Ovary (tissue), 9 donors: ENCODE measurements around the gene SKIL. TPM values are rescaled to one million over a fixed set of nuclear protein-coding genes. Genes with fewer than 3 reads are reported as not detected.
"Not testable (repeated sequence)": the region's sequence is repeated elsewhere in the genome, so short reads cannot be mapped to it uniquely, and the experiment has no call there.

Experiments used
- DNase-seq, 5 donors: peaks; one replicate each; pipeline ENCODE4 v3.0.0-alpha.2; 2019 to 2020
- H3K27ac ChIP-seq, 2 donors: fragments of 200-600 bp; one replicate each; pipeline versions ENCODE4 v1.5.1 to v1.8.0; 2019 to 2022
- H3K27me3 ChIP-seq: fragments of 200-600 bp; one replicate; pipeline ENCODE4 v1.8.0; 2022
- H3K36me3 ChIP-seq: fragments of 200-600 bp; sonication (generic); one replicate; pipeline ENCODE4 v1.5.1; 2019
- H3K4me1 ChIP-seq: one replicate; pipeline ENCODE4 v1.8.1; 2013; ENCODE audit warnings: mild to moderate bottlenecking, moderate library complexity; ENCODE audit not compliant: insufficient read depth
- H3K4me3 ChIP-seq: fragments of 200-600 bp; sonication (generic); one replicate; pipeline ENCODE4 v1.5.1; 2017
- H3K9me3 ChIP-seq, 2 donors: fragments of 200-600 bp in 1 of 2; sonication (generic) in 1 of 2; one replicate each; pipeline versions ENCODE4 v1.5.1 to v1.8.1; 2013 to 2019; ENCODE audit warnings: mild to moderate bottlenecking in 1 of 2, moderate library complexity in 1 of 2
- EP300 ChIP-seq: sonication (generic); formaldehyde crosslinking; IDR thresholded peaks from one replicate; pipeline ENCODE4 v1.6.1; 2017; ENCODE audit warnings: antibody characterized with exemption
- POLR2A ChIP-seq: fragments of 450-650 bp; IDR thresholded peaks from one replicate; pipeline ENCODE4 v1.6.1; 2017; ENCODE audit warnings: antibody characterized with exemption, mild to moderate bottlenecking, moderate library complexity
- WGBS, 3 donors: extraction: QIAGEN DNeasy Blood & Tissue Kit in 1 of 3; methylation state at CpG; one replicate each; pipeline versions ENCODE4 v1.1.5 to v1.1.7; 2013 to 2017; 5-methylcytosine and 5-hydroxymethylcytosine counted together
- intact Hi-C, 4 donors: fragments of 100-400 bp; cut with DNase I; formaldehyde crosslinking; loops; one replicate each; pipeline versions ENCODE4 v1.11.0 to v1.15.1; 2022 to 2023
- polyA plus RNA-seq, 2 donors: library from polyadenylated mRNA; stranded (reverse); fragments of 200-250 nt in 1 of 2; fragments of 350-450 nt in 1 of 2; fragmentation: Illumina TruSeq in 1 of 2; extraction: RNeasy Lipid Tissue Mini Kit (QIAGEN cat#74804) in 1 of 2; gene quantifications; one replicate each; pipeline ENCODE4 v1.2.3, GENCODE V29; 2013 to 2014
- total RNA-seq, 7 donors: library from RNA; depleted of rRNA in 2 of 7; stranded (reverse); fragments of >200 nt in 2 of 7; fragmentation: NEBNext Ultra II Directional in 3 of 7; extraction: Animal tissue kit (Norgen Biotek cat#: 25700) in 3 of 7; gene quantifications; one replicate each; pipeline versions ENCODE4 v1.1.0 to v1.2.4, GENCODE V29; 2016 to 2023
- TF ChIP-seq, protein P1 (sequence below), 3 donors: fragments of 450-650 bp in 2 of 3; fragments of 200-600 bp in 1 of 3; IDR thresholded peaks; one replicate each; pipeline versions ENCODE4 v1.5.1 to v1.8.0; 2016 to 2022; ENCODE audit warnings: antibody characterized with exemption in 3 of 3, mild to moderate bottlenecking in 1 of 3
- donor health status: DM: no; HTN: no; CAD: no; lungs with moderate emphysema.
- donor health status: DM: no; HTN: no; CAD: no.
- donor health status: Bipolar disorder and iron deficiency.
- donor health status: DM: yes; HTN: yes; CAD: no.
- donor health status: DM: no; HTN: no; CAD: no.
- donor health status: DM: yes; HTN: yes; CAD: no.

Gene SKIL
- total and polyA plus RNA-seq, 9 donors: 8.2 to 57.8 (median 47.4) TPM

DNA sequence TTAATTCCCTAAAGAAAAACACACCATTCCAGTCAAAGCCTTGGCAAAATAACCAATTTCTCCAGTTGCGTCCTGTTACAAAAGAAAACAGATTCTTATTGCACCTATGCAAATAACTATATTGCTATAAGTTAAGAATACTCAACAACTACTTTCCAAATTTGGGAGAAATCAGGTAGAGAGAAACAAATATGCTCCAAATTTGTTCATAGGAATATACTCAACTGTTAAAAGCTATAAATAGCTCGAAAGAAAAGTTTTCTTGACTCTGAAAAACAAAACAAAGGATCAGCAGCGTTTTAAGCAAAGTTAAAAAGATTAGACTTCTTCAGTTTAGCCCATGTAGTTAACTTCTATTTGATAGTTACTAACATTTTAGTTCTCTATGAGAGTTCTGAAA lies 20.1 kb upstream of the SKIL start:
- WGBS, 3 donors: 76 to 82% (median 76%) methylated on average over 3 of the region's 3 CpGs

DNA sequence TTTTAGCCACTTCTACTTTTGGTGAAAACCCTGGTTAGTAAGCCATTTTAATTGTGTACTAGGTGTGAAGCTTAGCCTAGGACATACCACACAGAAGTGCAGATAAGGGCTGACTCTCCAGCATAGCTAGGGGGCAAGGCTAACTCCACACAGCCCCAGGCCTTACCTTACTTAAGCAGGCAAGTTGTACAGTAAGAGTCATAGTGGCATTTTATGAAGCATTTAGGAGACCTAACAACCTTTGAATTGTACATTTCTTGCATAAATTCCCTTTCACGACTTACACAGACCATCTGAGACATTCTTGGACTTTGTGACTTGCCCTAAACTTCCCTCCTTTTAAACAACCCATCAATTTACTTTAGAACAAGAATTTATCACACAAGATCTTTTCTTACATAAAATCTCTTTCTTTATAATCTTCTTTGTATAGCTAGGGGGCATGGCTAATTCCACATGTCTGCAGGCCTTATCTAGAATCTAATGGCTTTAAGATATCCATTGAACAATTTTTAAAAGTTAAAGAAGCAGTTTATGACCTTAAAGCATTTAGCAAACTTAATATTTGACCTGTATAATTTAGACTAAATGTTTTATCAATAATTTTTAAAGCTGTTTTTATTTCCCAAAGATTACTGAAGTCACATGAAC lies 18.7 kb upstream of the SKIL start:
- Histone ChIP-seq H3K4me3 (no peak overlapping the region), H3K4me1 (no peaks in the 10 kb centered on the region), H3K27me3 (no peaks in the 10 kb centered on the region), H3K36me3 (no peaks in the 10 kb centered on the region), H3K27ac (no peak overlapping the region), H3K9me3 (no peaks in the 10 kb centered on the region)
- no peak for DNase-seq
- intact Hi-C loops: no loop called here
- WGBS, 3 donors: 83 to 95% (median 93%) methylated on average over 1 of the region's 1 CpG
- TF ChIP-seq EP300: no peak

More for the DNA sequence above, 20.1 kb upstream of the SKIL start:
- H3K36me3 ChIP-seq: no peaks in the 10 kb centered on the region
- H3K4me1 ChIP-seq: no peaks in the 10 kb centered on the region
- no peaks in the 10 kb centered on the region for H3K27me3 ChIP-seq
- no peak for DNase-seq
- intact Hi-C loops: no loop called here
- H3K4me3 ChIP-seq: no peak overlapping the region
- TF ChIP-seq EP300 (no peak), POLR2A (no peak)
- TF ChIP-seq, protein P1, sequence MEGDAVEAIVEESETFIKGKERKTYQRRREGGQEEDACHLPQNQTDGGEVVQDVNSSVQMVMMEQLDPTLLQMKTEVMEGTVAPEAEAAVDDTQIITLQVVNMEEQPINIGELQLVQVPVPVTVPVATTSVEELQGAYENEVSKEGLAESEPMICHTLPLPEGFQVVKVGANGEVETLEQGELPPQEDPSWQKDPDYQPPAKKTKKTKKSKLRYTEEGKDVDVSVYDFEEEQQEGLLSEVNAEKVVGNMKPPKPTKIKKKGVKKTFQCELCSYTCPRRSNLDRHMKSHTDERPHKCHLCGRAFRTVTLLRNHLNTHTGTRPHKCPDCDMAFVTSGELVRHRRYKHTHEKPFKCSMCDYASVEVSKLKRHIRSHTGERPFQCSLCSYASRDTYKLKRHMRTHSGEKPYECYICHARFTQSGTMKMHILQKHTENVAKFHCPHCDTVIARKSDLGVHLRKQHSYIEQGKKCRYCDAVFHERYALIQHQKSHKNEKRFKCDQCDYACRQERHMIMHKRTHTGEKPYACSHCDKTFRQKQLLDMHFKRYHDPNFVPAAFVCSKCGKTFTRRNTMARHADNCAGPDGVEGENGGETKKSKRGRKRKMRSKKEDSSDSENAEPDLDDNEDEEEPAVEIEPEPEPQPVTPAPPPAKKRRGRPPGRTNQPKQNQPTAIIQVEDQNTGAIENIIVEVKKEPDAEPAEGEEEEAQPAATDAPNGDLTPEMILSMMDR (IDR thresholded peaks at IDR 0.05): no peak
- no peak overlapping the region for H3K27ac ChIP-seq
- H3K9me3 ChIP-seq: no peaks in the 10 kb centered on the region

DNA sequence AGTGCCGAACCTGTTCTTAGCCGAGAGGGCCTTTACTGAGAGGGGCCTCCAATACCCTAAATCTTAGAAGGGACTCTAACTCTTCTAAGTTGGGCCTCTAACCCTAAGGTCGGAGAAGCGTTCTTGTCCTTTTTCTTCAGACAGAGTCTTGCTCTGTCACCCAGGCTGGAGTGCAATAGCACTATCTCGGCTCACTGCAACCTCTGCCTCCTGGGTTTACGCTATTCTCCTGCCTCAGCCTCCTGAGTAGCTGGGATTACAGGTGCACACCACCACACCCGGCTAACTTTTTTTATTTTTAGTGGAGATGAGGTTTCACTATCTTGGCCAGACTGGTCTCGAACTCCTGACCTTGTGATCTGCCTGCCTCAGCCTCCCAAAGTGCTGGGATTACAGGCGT lies 15.2 kb upstream of the SKIL start:
- not testable (repeated sequence) for H3K27ac ChIP-seq, H3K4me3 ChIP-seq, H3K27me3 ChIP-seq, H3K9me3 ChIP-seq, DNase-seq, H3K36me3 ChIP-seq, H3K4me1 ChIP-seq
- WGBS, 3 donors: 96% methylated on average over 9 of the region's 9 CpGs
- intact Hi-C loops: loop anchor here in 1 of 4 donors (1.0 kb wide), 1 partner anchor 160 kb away; no protein-coding TSS in a partner anchor

DNA sequence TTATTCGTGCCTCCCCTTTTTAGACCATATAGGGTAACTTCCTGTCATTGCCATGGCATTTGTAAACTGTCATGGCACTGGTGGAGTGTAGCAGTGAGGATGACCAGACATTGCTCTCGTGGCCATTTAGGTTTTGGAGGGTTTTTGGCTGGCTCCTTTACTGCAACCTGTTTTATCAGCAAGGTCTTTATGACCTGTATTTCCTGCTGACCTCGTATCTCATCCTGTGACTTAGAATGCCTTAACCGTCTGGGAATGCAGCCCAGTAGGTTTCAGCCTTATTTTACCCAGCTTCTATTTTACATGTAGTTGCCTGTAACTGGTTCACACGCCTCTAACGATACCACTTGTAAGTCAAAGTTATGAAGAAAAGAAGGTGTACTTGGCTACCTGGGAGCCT lies 13.7 kb upstream of the SKIL start:
- WGBS, 3 donors: 54 to 69% (median 63%) methylated on average over 6 of the region's 6 CpGs
- H3K9me3 ChIP-seq, H3K36me3 ChIP-seq, intact Hi-C loops, DNase-seq, H3K4me3 ChIP-seq, H3K27ac ChIP-seq, H3K27me3 ChIP-seq, H3K4me1 ChIP-seq: not testable (repeated sequence)

DNA sequence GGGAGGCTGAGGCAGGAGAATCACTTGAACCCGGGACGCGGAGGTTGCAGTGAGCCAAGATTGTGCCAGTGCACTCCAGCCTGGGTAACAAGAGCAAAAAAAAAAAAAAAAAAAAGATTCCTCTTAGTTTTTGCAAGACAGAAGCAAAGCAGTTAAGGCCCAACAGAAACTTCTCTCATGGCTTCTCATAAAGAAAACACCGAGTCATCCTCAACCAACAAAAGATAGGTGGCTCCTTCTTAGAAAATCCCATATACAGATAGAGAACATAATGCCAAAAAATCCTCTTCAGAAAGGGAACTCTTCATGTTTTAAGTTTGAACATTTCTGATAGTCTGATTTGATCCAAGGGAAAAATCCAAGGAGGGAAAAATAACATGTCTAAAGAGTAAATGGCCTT lies 12.5 kb upstream of the SKIL start:
- TF ChIP-seq, protein P1 (IDR thresholded peaks at IDR 0.05): no peak
- TF ChIP-seq POLR2A (no peak), EP300 (no peak)
- H3K9me3 ChIP-seq: no peaks in the 10 kb centered on the region
- intact Hi-C loops: no loop called here
- WGBS, 3 donors: 81 to 96% (median 86%) methylated on average over 4 of the region's 4 CpGs
- no peak for DNase-seq
- no peaks in the 10 kb centered on the region for H3K36me3 ChIP-seq
- no peaks in the 10 kb centered on the region for H3K27me3 ChIP-seq
- H3K4me1 ChIP-seq: peaks cover 2% of the 10 kb centered on the region
- H3K27ac ChIP-seq: no peak overlapping the region
- no peak overlapping the region for H3K4me3 ChIP-seq

DNA sequence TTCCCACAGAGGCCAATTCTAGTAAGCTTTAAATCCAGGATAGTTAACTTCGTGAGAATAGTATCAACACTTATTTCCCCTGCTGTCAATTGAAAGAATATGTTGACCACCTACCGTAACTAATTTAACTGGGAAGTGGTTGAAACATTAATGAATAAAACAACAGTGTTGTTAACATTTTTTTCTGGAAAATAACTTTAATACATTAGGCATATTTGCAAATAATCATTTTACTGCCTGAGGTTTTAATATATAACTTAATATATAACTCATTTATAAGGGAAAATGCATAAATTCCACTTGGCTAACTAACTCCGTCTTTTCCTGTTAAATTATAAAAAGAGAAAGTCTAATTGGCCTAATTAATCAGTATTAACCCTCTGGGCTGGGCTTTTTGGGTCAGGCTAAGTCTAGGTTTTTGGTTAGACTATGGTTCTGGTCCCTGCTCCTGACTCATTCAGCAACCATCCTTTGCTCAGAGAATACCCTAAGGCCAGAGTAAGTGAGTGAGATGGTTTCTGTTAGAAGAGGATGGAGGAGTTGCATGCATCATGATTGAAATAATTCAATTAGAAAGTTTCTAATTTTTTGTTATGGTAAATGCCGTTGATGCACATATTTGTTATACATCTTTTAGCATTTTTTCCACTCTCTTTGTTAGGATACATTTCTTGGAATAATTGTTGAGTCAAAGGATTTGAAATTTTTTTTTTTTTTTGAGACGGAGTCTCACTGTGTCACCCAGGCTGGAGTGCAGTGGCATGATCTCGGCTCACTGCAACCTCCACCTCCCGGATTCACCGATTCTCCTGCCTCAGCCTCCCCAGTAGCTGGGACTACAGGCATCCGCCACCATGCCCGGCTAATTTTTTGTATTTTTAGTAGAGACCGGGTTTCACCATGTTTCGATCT lies 10.8 kb upstream of the SKIL start:
- H3K4me3 ChIP-seq: no peak overlapping the region
- intact Hi-C loops: no loop called here
- TF ChIP-seq POLR2A: no peak
- no peak for TF ChIP-seq EP300
- TF ChIP-seq, protein P1 (IDR thresholded peaks at IDR 0.05): no peak
- H3K27me3 ChIP-seq: no peaks in the 10 kb centered on the region
- 95 to 97% (median 95%) methylated on average over 12 of the region's 12 CpGs for WGBS, 3 donors
- DNase-seq: no peak
- peaks cover 2% of the 10 kb centered on the region for H3K4me1 ChIP-seq
- no peaks in the 10 kb centered on the region for H3K36me3 ChIP-seq
- H3K27ac ChIP-seq: no peak overlapping the region
- H3K9me3 ChIP-seq: no peaks in the 10 kb centered on the region
